NB4 (cell line): Measurements from ENCODE around the gene ALG8.

Source experiments
- DNase-seq: peaks from one replicate; pipeline ENCODE4 v3.0.0; 2010; ENCODE audit warnings: low read depth
- H3K4me3 ChIP-seq: one replicate; pipeline ENCODE4 v1.5.1; 2011; ENCODE audit warnings: mild to moderate bottlenecking, low read depth, low read length, moderate library complexity
- MYC ChIP-seq: IDR thresholded peaks from 2 replicates; pipeline ENCODE4 v1.6.1; 2011; ENCODE audit warnings: low read depth, low read length
- POLR2A ChIP-seq: IDR thresholded peaks from 2 replicates; pipeline ENCODE4 v1.6.1; 2011; ENCODE audit warnings: mild to moderate bottlenecking; ENCODE audit not compliant: insufficient read length; ENCODE audit errors: extremely low read depth
- TF ChIP-seq, protein P1 (sequence below): IDR thresholded peaks from 2 replicates; pipeline ENCODE4 v1.6.1; 2011; ENCODE audit warnings: low read depth, low read length
- TF ChIP-seq, protein P2 (sequence below): IDR thresholded peaks from one replicate; pipeline ENCODE4 v1.5.1; 2012; ENCODE audit warnings: low read depth, low read length

The ALG8 gene

GRCh38 chr11:78065203-78065602, 74.2 kb downstream of the ALG8 start:
- H3K4me3 ChIP-seq, result no peak overlapping the region
- TF ChIP-seq, protein P1, sequence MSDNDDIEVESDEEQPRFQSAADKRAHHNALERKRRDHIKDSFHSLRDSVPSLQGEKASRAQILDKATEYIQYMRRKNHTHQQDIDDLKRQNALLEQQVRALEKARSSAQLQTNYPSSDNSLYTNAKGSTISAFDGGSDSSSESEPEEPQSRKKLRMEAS, result no peak
- TF ChIP-seq POLR2A (no peak), MYC (no peak)
- TF ChIP-seq, protein P2, sequence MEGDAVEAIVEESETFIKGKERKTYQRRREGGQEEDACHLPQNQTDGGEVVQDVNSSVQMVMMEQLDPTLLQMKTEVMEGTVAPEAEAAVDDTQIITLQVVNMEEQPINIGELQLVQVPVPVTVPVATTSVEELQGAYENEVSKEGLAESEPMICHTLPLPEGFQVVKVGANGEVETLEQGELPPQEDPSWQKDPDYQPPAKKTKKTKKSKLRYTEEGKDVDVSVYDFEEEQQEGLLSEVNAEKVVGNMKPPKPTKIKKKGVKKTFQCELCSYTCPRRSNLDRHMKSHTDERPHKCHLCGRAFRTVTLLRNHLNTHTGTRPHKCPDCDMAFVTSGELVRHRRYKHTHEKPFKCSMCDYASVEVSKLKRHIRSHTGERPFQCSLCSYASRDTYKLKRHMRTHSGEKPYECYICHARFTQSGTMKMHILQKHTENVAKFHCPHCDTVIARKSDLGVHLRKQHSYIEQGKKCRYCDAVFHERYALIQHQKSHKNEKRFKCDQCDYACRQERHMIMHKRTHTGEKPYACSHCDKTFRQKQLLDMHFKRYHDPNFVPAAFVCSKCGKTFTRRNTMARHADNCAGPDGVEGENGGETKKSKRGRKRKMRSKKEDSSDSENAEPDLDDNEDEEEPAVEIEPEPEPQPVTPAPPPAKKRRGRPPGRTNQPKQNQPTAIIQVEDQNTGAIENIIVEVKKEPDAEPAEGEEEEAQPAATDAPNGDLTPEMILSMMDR, result no peak
- no peak for DNase-seq

GRCh38 chr11:78063440-78064181, 75.8 kb downstream of the ALG8 start, which contains the start of gene THRSP:
TSS of gene THRSP (plus strand) at chr11:78063861. CDS start at chr11:78063882, 21 bp downstream.
- no peak within 1 kb of the TSS for H3K4me3 ChIP-seq
- TF ChIP-seq POLR2A (no peak), MYC (no peak)
- TF ChIP-seq, protein P2, result no peak
- TF ChIP-seq, protein P1, result no peak
- DNase-seq, result no peak

DNA sequence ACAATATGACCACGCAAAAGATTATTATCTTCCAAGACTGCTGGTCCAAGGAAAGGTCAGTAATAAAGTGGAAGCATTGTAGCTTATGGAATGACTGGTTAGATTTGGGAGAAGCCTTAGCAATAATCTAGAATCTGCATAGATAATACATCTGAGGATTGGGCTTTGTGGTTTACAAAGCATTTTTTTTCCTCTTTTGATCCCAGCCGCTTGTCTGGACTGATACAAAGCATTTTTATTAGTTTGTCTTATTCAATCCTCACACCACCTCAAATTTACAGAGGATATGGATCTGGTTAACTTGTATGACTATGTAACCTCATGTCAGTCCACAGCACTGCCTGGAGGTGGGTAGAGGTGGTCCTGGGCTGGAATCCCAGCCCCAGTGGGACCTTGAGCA, 76.8 kb downstream of the ALG8 start:
- TF ChIP-seq, protein P1, result no peak
- TF ChIP-seq MYC (no peak), POLR2A (no peak)
- TF ChIP-seq, protein P2, result no peak
- no peak overlapping the region for H3K4me3 ChIP-seq
- no peak for DNase-seq

GRCh38 chr11:78061921-78062311, 77.5 kb downstream of the ALG8 start:
- no peak overlapping the region for H3K4me3 ChIP-seq
- DNase-seq, result no peak
- TF ChIP-seq, protein P1, result no peak
- TF ChIP-seq, protein P2, result no peak

GRCh38 chr11:78061088-78061920, 78.1 kb downstream of the ALG8 start:
- H3K4me3 ChIP-seq, result no peak overlapping the region
- peak; percentile 38 for DNase-seq
- TF ChIP-seq, protein P1, result no peak
- TF ChIP-seq, protein P2, result no peak
- TF ChIP-seq POLR2A, result no peak
- no peak for TF ChIP-seq MYC
